Gastrocnemius medialis (tissue), 4 donors: ENCODE measurements around the gene AMMECR1.

Experiments
- CTCF ChIP-seq, 5 experiments: fragments of 450-650 bp in 3 of 5; fragments of 200-600 bp in 2 of 5; sonication (generic) in 2 of 5; IDR thresholded peaks in 4 of 5; conservative IDR thresholded peaks in 1 of 5; 1 replicate in 4 of 5; 2 replicates in 1 of 5; pipeline ENCODE4 v1.5.1; 2016 to 2019; ENCODE audit warnings: antibody characterized with exemption in 5 of 5, mild to moderate bottlenecking in 3 of 5, moderate library complexity in 3 of 5
- POLR2A ChIP-seq, 2 donors: fragments of 450-650 bp; IDR thresholded peaks; one replicate each; pipeline ENCODE4 v1.6.1; 2017; ENCODE audit warnings: antibody characterized with exemption in 2 of 2, mild to moderate bottlenecking in 2 of 2, moderate library complexity in 2 of 2

- peak in 4 of 5 experiments; percentile 60 to 68 (median 66) for TF ChIP-seq CTCF (IDR thresholded peaks at IDR 0.05 in 4 of 5, conservative IDR thresholded peaks at IDR 0.05 in 1 of 5)
- TF ChIP-seq POLR2A (IDR thresholded peaks at IDR 0.05), result no peak
Measured at GRCh38 chrX:110146521-110146920, 171.4 kb downstream of the AMMECR1 start.
